Spleen (tissue), 7 donors: ENCODE data around the gene TAOK1.

Source experiments
- POLR2A ChIP-seq, 3 donors: fragments of 450-650 bp; IDR thresholded peaks; one replicate each; pipeline ENCODE4 v1.5.1; 2017; ENCODE audit warnings: antibody characterized with exemption in 3 of 3, mild to moderate bottlenecking in 1 of 3
- POLR2AphosphoS5 ChIP-seq, 3 donors: sonication (generic); formaldehyde crosslinking; IDR thresholded peaks; one replicate each; pipeline ENCODE4 v1.5.1; 2017; ENCODE audit warnings: antibody characterized with exemption in 3 of 3
- TF ChIP-seq, protein P1 (sequence below), 11 experiments: fragments of 200-600 bp in 7 of 11; fragments of 450-650 bp in 4 of 11; sonication (generic) in 4 of 11; IDR thresholded peaks in 8 of 11; conservative IDR thresholded peaks in 3 of 11; 1 replicate in 7 of 11; 2 replicates in 4 of 11; pipeline versions ENCODE4 v1.4.0 to v1.8.0; 2016 to 2021; ENCODE audit warnings: antibody characterized with exemption in 11 of 11, inconsistent platforms in 4 of 11, mild to moderate bottlenecking in 1 of 11
- donor health status: DM: no; HTN: no; CAD: no; lungs with moderate emphysema.
- donor health status: DM: no; HTN: no; CAD: no.
- donor health status: DM: no; HTN: no; CAD: no.

DNA sequence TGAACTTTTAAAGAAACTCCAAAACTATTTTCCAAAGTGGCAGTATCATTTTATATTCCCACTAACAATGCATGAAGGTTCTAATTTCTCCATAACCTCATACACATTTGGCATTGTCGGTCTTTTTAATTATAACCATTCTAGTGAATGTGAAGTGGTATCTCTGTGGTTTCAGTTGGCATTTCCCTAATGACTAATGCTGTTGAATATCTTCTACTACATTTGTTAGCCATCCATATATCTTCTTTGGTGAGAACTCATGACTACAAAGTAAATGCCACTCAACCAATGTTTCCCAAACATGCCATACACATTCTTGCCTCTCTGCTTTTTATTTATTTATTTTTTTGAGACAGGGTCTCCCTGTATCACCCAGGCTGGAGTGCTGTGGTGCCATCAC, 31.7 kb upstream of the TAOK1 start:
- TF ChIP-seq POLR2A (IDR thresholded peaks at IDR 0.05) (no peak), POLR2AphosphoS5 (IDR thresholded peaks at IDR 0.05) (no peak)
- TF ChIP-seq, protein P1, sequence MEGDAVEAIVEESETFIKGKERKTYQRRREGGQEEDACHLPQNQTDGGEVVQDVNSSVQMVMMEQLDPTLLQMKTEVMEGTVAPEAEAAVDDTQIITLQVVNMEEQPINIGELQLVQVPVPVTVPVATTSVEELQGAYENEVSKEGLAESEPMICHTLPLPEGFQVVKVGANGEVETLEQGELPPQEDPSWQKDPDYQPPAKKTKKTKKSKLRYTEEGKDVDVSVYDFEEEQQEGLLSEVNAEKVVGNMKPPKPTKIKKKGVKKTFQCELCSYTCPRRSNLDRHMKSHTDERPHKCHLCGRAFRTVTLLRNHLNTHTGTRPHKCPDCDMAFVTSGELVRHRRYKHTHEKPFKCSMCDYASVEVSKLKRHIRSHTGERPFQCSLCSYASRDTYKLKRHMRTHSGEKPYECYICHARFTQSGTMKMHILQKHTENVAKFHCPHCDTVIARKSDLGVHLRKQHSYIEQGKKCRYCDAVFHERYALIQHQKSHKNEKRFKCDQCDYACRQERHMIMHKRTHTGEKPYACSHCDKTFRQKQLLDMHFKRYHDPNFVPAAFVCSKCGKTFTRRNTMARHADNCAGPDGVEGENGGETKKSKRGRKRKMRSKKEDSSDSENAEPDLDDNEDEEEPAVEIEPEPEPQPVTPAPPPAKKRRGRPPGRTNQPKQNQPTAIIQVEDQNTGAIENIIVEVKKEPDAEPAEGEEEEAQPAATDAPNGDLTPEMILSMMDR (IDR thresholded peaks at IDR 0.05 in 8 of 11, conservative IDR thresholded peaks at IDR 0.05 in 3 of 11) = no peak
